AG09319 (cell line): ENCODE data around the gene RAD51B.

Experiments
- DNase-seq: peaks from one replicate; pipeline ENCODE4 v3.0.0-alpha.2; 2010; ENCODE audit warnings: low read depth; ENCODE audit errors: extremely low read depth
- TF ChIP-seq, protein P1 (sequence below): IDR thresholded peaks from 2 replicates; pipeline ENCODE4 v1.5.1; 2011; ENCODE audit warnings: low read depth, mild to moderate bottlenecking, inconsistent platforms, low read length, moderate library complexity

Gene RAD51B

DNA sequence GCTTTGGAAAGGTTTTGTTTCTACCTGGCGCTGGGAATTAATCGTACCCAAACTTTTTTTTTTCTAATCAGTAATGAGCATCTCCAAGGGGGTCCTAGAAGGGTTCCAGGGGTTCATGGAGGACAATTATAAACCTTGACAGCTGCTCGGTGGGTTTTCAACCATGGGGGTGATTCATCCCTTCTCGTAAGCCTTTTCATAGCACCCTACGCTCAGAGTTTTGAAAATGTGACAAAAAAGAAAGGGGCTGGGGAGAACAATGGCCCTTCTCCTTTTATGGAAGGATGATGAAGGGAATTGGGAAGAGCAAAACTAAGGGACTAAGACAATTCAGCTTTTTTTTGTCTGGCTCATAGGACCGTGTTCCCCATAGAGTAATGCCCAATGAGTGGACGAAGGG, 776.6 kb downstream of the RAD51B start:
- TF ChIP-seq, protein P1, sequence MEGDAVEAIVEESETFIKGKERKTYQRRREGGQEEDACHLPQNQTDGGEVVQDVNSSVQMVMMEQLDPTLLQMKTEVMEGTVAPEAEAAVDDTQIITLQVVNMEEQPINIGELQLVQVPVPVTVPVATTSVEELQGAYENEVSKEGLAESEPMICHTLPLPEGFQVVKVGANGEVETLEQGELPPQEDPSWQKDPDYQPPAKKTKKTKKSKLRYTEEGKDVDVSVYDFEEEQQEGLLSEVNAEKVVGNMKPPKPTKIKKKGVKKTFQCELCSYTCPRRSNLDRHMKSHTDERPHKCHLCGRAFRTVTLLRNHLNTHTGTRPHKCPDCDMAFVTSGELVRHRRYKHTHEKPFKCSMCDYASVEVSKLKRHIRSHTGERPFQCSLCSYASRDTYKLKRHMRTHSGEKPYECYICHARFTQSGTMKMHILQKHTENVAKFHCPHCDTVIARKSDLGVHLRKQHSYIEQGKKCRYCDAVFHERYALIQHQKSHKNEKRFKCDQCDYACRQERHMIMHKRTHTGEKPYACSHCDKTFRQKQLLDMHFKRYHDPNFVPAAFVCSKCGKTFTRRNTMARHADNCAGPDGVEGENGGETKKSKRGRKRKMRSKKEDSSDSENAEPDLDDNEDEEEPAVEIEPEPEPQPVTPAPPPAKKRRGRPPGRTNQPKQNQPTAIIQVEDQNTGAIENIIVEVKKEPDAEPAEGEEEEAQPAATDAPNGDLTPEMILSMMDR = no peak
- DNase-seq = no peak

DNA sequence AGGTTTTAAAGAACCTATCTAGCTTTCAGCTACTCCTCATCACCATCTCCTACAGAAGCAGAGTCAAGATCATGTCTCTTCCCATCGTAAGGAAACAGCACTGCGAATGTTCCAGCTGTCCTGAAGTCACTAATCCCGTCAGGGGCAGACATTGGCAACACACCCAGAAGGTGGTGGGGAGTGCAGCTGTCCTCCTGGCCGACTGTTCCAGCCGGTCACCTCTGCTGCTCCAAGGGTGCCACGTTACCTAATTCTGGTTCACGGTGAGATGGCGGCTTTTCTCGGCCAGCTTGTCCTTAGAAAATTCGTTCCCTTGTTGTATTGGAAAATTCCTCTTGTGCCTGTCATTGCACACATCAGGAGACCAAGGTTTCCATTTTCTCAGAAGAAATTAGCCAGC, 777.1 kb downstream of the RAD51B start:
- no peak for DNase-seq
- TF ChIP-seq, protein P1 = no peak

DNA sequence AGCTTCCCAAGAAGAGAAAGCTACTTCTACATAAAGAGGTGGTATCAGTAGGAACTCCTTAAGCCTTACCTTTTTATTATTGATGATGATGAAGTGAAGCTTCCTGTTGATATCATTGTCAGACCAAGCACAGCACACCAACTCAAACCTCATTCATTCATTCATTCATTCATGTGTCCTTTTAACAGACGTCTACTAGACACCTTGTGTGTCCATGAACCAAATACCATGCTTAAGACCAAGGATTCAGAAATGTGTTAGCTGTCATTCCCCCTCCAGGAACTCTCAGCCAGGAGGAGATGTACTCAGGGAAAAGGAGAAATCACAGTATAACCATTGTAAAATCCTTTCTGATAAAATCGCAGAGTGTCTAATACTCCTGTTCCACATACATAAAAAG, 778.5 kb downstream of the RAD51B start:
- TF ChIP-seq, protein P1 = no peak
- no peak for DNase-seq

DNA sequence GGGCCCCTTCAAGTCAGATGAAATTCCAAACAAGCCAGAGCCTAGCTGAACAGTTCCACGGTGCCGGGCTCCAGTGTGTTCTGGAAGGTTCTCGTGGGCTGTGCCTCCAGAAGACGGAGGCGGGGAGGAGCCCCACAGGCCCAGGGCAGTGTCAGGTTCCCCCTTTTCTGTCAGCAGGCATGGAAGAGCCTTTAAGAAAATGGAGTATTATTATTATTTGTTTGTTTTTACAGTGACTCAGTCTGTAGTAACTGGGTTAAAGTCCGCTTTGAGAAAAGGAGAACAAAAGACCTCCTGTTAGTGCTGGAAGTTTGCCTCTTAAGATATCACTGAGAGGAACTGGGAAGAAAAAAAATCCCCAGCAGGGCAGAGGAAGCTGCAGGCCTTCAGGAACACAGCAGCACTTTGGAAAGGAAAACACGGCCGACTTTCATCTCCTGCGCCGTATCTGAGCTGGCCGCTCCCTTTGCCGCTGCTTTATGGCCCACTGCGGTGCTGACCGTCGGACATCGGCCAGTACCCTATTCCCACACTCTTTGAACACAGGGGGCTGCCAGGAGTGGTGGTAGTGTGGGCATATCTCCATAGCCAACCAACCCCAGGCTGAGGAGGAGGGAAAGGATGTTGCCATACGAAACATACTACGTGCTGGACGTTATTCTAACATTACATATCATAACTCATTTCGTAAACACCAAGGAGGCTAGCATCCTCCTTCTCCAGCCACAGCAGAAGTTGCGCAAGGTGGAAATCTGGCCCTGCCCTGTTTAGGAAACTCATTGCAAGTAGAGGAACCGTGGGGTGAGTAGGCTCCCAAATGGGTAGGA, 779.3 kb downstream of the RAD51B start:
- TF ChIP-seq, protein P1 = no peak
- peak; percentile 64 for DNase-seq

DNA sequence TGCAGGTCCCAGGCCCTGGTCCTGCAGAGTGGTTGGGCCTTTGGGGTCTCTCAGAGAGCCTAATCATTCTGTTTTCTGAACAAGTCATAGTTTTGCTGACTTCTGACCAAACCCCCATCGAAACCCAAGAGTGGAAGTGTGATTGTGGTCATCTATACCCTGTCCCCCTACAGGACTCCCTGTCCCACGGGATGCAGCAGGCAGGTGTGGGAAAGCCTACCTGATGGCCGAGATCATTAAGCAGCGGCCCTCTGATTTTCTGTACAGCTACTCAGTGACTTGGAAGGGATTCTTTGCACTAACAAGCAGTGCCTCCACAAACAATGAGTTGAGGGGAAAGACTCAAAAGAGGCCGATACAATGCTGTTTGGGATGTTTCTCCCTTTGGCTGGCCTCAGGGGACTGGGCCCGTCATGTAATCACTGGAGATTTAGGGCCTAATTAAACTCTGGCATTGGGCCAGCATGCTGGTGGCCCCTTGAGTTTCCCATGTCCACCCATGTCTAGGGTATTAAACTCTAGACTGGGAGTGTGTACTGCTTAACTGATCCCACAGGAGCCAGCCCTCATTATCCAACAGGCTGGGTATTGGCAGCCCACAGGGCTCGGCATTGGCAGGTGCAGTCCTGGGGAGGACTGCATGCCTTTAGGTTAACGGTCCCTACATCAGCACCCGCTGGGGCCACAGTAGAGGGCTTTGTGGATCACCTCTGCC, 780.5 kb downstream of the RAD51B start:
- TF ChIP-seq, protein P1 = no peak
- DNase-seq = no peak

DNA sequence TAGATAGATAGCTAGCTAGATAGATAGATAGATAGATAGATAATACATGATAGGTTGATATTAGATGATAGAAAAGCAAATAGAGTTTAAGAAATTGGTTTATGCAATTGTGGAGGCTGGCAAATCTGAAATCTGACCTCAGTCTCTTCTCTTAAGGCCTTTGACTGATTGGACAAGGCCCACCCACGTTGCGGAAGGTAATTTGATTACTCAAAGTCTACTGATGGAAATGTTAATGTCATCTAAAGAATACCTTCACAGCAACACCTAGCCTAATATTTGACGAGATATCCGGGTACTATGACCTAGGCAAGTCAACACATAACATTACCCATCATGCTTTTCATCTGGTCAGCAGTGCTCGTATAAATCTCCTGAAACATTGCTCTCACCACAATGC, 782.9 kb downstream of the RAD51B start:
- TF ChIP-seq, protein P1 = no peak
- DNase-seq = no peak
